Measurements from ENCODE around the gene KASH5.

KASH5 gene

GRCh38 chr19:49387936-49388372 is at the start of gene KASH5:
Gene KASH5 (plus strand): TSS chr19:49388249. CDS start chr19:49390884, 2,635 bp downstream.
- peak within 1 kb of the TSS; percentile 33 for H3K4me3 ChIP-seq (ENCODE audit: low read depth, low read length)
- no peak for TF ChIP-seq CTCF (IDR thresholded peaks at IDR 0.05; ENCODE audit: control insufficient read depth, extremely low read depth, insufficient read depth)

GRCh38 chr19:49338691-49339300 is 49.3 kb upstream of the KASH5 start:
- DNase-seq (ENCODE audit: low read depth), result no peak
- TF ChIP-seq CTCF (IDR thresholded peaks at IDR 0.05; ENCODE audit: control insufficient read depth, extremely low read depth, insufficient read depth), result no peak
- no peak overlapping the region for H3K4me3 ChIP-seq (ENCODE audit: low read depth, low read length)

More at GRCh38 chr19:49387936-49388372, at the start of gene KASH5:
- peak; percentile 56 for DNase-seq (ENCODE audit: low read depth)

GRCh38 chr19:49339301-49340068 is 48.6 kb upstream of the KASH5 start:
- TF ChIP-seq CTCF (IDR thresholded peaks at IDR 0.05; ENCODE audit: control insufficient read depth, extremely low read depth, insufficient read depth), result no peak
- H3K4me3 ChIP-seq (ENCODE audit: low read depth, low read length), result no peak overlapping the region
- no peak for DNase-seq (ENCODE audit: low read depth)

- no peak for DNase-seq (ENCODE audit: low read depth)
- no peak for TF ChIP-seq CTCF (IDR thresholded peaks at IDR 0.05; ENCODE audit: control insufficient read depth, extremely low read depth, insufficient read depth)
- H3K4me3 ChIP-seq (ENCODE audit: low read depth, low read length), result no peak overlapping the region
Measured at GRCh38 chr19:49340069-49340864, 47.8 kb upstream of the KASH5 start.

- TF ChIP-seq CTCF (IDR thresholded peaks at IDR 0.05; ENCODE audit: control insufficient read depth, extremely low read depth, insufficient read depth), result no peak
Measured at GRCh38 chr19:49340865-49341718, 47.0 kb upstream of the KASH5 start.

GRCh38 chr19:49342291-49342721 is 45.7 kb upstream of the KASH5 start:
- no peak for TF ChIP-seq CTCF (IDR thresholded peaks at IDR 0.05; ENCODE audit: control insufficient read depth, extremely low read depth, insufficient read depth)
- no peak overlapping the region for H3K4me3 ChIP-seq (ENCODE audit: low read depth, low read length)
- no peak for DNase-seq (ENCODE audit: low read depth)

More at GRCh38 chr19:49340865-49341718, 47.0 kb upstream of the KASH5 start:
- no peak overlapping the region for H3K4me3 ChIP-seq (ENCODE audit: low read depth, low read length)
- no peak for DNase-seq (ENCODE audit: low read depth)
